Hippocampal formation (tissue), 2 donors: Measurements from ENCODE around the gene ZNF692.
"Not testable (repeated sequence)": the region's sequence is repeated elsewhere in the genome, so short reads cannot be mapped to it uniquely, and the experiment has no call there.

Source experiments
- DNase-seq, 2 donors: peaks; one replicate each; lab custom pipeline; 2025; lab: John Stamatoyannopoulos, UW

The ZNF692 gene, protein sequence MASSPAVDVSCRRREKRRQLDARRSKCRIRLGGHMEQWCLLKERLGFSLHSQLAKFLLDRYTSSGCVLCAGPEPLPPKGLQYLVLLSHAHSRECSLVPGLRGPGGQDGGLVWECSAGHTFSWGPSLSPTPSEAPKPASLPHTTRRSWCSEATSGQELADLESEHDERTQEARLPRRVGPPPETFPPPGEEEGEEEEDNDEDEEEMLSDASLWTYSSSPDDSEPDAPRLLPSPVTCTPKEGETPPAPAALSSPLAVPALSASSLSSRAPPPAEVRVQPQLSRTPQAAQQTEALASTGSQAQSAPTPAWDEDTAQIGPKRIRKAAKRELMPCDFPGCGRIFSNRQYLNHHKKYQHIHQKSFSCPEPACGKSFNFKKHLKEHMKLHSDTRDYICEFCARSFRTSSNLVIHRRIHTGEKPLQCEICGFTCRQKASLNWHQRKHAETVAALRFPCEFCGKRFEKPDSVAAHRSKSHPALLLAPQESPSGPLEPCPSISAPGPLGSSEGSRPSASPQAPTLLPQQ

DNA sequence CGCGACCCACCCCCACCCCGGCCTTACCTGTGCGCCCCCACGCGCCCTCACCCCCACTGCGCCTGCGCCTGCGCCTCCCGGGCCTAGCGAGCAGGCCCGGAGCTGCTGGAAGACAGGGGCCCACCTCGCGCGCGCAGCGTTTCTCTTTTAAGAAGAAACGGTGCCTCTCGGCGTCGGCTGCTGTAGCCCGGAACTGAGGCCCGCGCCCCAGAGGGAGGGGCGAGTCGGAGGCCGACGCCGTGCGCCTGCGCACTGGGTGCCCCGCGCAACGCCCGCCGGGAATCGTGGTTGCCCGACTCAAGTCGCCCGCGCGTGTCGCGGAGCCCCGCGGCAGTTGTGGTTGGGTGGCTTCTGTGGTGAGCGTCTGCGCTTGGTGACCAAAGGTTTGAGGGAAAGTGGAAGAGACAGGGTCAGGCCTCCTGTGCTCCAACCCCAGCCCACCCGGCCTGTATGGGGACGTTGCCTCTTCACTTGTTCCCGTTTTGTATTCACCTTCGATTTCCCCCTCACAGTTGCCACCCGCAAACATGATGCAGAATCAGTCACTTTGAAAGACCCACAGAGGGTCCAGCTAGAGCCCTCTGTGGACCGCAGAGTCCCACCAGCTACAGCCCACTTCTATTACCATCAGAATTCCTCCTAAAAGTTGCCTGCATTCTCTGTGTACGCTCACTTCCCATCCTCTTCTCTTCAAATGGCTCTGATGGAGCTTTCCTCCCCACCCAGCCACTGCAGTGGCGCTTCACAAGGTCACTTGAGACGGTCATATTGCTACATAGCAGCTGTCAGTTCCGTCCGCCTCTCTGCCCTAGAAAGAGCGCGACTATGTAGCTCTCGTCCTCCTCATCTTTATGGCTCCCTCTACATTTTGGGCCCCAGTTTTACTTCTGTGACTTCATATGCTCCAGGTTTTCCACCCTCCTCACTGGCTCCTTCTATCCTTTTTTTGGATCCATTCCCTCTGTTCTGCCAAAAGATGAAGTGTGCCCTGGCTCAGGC is at the start of gene ZNF692:
ZNF692 (minus strand) TSS at position 195 of the 999 bp plus-strand sequence. CDS start 776 bp downstream, outside the sequence.
- peak; percentile 92 to 93 for DNase-seq

DNA sequence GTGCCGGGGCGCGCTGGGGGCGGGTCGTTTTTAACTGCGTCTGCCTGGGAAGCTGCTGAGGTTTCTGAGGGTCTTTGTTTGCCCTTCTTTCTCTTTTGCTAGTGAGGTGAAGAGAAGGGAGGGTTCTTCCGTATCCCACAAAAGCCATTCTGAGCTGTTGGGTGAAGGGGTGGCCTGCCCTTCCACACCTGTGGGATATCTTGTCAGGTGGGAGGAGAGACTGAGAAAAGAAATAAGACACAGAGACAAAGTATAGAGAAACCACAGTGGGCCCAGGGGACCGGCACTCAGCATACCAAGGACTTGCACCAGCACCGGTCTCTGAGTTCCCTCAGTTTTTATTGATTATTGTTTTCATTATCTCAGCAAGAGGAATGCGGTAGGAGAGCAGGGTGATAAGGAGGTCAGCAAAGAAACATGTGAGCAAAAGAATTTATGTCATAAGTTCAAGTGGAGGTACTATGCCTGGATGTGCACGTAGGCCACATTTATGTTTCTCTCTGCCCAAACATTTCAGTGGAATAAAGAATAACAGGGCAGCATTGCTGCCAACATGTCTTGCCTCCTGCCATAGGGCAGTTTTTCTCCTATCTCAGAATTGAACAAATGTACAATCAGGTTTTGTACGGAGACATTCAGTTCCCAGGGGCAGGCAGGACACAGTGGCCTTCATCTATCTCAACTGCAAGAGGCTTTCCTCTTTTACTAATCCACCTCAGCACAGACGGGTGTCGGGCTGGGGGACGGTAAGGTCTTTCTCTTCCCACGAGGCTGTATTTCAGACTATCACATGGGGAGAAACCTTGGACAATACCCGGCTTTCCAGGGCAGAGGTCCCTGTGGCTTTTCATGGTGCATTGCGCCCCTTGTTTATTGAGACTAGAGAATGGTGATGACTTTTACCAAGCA is 48.1 kb upstream of the ZNF692 start:
- DNase-seq = no peak

DNA sequence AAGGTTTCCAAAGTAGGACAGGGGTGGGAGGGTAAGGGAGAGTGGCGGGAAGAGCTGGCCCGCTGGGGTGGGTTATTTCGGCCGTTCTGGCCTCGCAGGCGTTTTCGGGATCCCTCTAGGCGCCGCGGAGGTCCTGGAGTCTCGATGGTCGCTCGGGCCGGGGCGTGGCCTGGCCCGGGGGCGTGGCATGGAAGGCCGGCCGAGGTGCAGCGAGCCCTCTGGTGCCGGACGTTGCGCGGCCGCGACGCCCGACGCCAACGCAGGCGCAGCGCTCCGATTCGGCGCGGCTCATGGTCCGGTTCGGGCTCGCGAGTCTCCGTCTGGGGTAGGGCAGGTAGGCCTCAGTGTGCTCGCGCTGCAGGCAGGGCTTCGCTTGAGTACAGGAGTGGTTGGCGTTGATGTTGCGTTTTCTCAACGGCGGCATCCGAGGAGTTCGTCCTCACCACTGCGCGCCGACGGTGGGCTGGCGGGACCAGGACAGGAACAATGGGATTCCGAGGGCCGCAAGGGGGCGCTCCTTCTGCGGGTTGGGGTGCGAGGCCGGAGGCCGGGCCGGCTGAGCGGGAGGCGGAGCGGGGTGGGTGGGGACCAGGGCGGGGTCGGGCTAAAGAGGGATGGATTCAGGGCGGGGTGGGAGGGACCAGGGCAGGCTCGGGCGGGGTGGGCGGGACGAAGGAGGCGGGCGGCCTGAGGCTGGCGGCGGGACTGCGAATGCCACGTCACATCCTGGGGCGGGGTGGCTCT is 47.3 kb upstream of the ZNF692 start, which contains the start of gene PGBD2:
PGBD2 (plus strand) TSS at position 227 of the 744 bp plus-strand sequence. CDS start 7,628 bp downstream, outside the sequence.
- peak; percentile 93 to 95 for DNase-seq

DNA sequence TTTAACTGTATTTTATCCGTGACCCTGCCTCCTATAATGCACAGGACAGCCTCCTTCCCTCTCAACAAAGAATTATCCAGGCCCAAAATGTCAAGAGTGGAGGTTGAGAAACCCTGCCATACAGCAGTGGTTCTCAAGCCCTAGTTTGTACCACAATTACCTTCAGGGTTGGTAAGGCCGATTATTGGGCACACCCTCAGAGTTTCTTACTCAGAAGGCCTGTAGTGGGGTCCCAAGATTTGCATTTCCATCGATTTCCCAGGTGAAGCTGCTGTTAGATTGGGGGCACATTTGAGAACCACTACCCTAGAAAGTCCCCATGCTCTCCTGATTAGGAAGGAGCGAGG is 46.8 kb upstream of the ZNF692 start:
- DNase-seq = no peak

DNA sequence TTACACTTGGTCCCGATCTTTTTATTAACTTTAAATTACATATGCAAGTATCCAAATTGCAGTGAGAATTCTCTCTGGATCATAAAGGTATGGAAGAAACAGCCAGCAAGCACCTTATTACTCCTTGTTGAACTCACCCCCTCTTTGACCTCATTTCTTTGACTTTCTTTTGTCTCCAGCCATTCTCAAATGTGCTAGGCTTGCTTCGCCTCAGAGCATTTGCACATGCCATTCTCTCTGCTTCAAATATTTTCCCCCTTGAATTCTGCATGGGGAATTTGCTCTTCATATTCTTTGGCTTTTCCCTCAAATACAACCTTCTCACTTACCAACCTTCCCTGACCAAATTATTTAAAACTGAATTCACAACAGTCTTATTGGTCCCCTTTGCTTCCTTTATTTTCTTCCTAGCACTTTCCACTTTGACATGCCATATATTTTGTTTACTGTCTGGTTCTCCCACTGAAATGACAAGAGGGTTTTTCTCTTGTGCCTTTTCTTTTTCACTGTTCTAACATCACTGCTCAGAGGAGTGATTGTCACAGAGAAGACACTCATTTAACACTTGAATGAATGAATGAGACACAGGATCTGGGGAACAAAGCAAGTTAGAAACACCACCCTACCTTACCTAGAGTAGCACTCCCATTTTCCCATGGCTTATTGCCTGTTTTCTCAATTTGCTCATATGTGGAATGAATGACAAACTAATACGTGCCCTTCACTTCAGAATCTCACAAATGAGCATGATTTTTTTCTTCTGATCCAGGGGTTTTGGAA is 45.7 kb upstream of the ZNF692 start:
- DNase-seq = no peak

DNA sequence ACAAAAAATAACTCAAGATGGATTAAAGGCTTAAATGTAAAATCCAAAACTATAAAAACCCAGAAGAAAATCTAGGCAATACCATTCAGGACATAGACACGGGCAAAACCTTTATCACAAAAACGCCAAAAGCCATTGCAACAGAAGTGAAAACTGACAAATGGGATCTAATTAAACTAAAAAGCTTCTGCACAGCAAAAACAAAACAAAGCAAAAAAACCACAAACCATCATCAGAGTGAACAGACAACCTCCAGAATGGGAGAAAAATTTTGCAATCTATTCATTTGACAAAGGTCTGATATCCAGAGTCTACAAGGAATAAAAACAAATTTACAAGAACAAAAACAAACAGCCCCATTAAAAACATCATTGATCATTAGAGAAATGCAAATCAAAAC is 42.7 kb upstream of the ZNF692 start:
- no peak for DNase-seq

DNA sequence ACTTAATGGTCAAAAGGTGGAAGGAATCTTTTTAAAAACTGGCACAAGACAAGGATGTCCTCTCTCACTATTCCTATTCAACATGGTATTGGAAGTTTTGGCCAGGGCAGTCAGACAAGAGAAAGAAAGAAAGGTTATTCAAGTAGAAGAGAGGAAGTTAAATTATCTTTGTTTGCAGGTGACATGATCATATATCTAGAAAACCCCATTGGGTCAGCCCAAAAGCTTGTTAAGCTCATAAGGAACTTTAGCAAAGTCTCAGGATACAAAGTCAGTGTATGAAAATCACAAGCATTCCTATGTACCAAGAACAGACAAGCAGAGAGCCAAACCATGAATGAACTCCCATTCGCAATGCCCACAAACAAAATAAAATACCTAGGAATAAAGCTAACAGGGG is 41.8 kb upstream of the ZNF692 start:
- DNase-seq = no peak

DNA sequence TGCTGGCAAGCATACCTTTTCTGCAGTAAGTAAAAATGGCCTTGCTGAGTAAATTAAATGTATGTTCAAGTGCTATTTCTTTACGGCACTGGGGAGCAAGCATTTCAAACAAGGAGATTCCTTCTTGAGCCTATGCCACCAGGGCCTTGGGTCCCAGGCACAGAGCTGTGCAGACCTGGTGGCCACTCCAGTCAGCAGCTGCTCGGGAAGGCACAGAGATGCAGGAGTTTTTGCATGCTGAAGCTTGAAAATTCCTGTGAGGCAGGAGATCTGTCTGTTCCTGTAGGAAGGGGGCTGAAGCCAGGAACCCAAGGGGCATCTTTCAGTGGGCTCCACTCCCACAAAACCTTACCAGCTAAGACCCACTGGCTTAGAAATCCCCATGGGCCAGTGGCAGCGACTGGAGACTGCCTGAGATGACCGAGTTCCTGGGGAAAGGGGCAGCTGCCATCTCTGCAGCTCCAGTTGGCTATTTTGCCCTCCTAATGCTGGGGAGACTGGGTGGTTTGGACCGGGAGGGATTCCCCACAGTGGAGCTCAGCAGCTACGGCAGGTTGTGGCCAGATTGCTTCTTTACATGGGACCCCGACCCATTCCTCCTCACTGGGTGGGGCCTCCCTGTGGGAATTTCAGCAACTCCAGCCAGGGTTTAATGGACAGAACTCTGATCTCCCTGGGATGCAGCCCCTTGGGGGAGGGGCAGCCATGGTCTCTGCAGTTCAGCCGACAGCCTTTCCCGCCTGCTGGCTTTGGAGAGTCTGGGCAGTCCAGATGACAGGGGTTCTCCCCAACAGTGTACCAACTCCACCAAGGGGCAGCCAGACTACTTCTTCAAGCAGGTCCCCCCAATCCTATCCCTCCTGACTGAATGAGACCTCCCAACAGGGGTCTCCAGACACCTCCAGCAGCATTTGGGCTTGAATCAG is 38.8 kb upstream of the ZNF692 start:
- DNase-seq = no peak

DNA sequence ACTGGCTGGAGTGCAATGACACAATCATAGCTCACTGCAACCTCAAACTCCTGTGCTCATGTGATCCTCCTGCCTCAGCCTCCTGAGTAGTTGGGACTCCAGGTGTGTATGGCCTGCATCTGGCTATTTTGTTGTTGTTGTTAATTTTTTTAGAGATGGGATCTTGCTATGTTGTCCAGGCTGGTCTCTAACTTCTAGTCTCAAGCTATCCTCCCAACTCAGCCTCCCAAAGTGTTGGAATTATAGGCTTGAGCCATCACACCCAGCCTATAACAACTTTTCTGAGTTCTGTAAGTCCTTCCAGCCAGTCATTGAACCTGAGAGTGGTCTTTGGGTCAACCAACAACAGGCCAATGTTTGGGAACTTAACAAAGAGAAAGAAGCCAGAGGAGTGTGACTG is 36.0 kb upstream of the ZNF692 start:
- DNase-seq = no peak

DNA sequence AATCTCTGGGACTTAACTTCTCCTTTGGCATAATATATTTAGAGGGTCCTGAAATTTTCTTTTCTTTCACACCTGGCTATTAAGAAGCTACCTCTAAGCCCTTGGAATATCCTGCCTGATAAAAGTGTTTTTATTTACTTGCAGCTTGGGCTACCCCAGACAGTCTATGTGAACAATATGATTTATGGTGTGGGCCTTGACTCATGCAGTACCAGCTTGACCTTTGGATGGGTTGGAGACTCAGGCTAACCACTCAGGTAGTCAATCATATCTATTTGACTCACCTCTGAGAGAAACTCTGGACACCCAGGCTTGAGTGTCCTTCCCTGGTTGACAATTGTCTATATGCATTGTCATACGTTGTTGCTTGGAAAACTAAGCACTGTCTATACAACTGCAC is 33.7 kb upstream of the ZNF692 start:
- no peak for DNase-seq

DNA sequence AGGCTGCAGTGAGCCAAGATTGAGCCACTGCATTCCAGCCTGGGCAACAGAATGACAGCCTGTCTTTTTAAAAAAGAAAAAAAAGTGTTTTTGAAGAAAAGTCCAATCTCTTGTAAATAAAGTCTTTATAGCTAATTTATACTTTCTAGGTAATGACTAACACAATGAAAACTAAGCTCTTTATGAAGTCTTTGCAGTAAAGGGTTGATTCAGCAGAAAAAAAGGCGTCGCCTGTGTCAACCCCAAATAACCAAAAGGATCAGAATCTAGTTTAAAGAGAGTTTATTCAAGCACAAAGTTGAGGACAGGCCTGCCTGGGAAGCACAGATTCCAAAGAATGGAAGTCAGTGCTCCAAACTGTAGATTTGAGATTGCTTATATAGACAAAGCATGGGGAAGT is 32.9 kb upstream of the ZNF692 start:
- DNase-seq = no peak

DNA sequence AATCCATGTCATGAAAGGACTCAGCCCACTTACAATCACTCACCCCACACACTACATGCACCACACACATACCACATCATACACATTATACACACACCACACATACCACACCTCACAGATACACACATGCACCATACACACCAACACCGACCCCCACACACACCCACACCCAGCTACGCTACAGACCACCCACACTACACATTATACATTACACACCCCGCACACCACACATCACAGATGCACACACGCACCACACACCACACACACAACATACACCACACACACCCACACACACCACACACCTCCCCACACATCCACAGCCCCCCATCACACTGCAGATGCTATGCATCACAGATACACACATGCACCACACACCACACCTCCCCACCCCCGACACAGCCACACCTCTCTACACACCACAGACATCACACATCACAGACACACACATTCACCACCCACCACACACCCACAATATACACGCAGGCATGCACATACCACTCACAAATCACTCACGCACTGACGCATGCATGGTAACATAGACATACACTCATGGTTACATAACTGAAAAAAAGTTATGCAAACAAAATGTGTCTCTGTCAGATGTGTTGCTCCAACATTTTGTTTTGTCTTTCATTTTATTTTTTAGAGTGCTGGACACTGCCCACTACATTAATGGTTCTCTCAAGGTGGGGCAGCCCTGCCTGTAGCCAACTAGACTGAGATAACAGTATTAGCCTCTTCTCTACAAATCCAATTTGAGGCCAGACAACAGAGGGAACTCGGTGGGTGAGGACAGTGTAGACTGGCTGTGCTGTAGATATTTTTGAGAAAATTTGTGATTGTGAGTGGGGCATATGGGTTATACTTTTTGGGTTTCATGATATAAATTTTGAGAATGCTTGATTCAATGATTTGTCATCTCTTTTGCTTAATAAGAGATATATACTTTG is 31.9 kb upstream of the ZNF692 start:
- no peak for DNase-seq

DNA sequence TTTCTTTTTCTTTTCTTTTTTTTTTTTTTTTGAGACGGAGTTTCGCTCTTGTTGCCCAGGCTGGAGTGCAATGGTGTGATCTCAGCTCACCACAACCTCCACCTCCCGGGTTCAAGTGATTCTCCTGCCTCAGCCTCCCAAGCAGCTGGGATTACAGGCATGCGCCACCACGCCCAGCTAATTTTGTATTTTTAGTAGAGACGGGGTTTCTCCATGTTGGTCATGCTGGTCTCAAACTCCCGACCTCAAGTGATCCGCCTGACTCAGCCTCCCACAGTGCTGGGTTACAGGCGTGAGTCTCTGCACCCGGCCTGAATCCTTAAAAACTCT is 31.0 kb upstream of the ZNF692 start:
- not testable (repeated sequence) for DNase-seq

DNA sequence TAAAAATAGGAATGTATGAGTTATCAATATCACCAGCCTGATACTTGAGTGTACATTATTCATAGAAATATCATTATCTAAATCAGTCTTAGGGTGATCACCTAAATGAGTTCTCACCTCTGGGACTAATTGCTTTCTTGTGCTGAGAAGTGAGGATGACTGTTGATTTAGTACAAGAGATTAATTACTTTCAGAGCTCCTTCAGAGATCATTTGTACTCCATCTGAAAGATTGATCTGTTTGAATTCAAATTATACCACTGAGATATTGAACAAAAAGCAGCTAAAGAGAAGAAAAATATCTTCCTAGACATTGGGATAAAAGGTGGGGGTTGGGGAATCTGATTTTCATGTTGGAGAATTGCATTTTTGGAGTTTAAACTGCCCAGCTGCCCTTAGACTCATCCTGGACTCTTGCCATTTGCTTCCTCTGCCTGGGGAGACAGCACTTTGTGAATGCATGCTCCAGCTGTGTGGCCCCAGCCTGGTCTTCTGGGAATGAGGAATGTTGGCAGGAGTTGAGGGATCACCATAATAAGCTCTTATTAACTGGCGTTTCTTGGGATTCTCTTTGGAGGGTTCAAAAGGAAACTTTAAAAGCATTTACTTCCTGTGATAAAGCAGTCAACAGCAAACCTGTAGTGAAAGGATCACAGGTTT is 27.5 kb upstream of the ZNF692 start:
- no peak for DNase-seq

DNA sequence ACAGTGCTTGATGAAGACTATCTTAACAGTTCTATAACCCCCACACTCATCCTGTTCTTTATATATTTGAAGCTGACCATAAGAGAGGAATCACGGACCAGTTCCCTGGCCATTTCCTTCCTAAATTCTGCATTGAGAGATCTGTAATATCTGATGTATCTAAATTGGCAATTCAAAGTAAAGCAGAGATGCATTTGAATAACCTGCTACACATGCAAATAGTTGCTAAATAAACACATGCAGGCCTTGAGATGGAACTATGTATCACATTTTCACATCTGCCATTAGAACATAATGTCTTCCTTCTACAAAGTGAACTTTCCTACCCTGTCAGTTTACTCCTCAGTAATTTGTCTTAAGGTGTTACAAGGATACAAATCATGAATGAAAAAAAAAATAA is 26.8 kb upstream of the ZNF692 start:
- no peak for DNase-seq

DNA sequence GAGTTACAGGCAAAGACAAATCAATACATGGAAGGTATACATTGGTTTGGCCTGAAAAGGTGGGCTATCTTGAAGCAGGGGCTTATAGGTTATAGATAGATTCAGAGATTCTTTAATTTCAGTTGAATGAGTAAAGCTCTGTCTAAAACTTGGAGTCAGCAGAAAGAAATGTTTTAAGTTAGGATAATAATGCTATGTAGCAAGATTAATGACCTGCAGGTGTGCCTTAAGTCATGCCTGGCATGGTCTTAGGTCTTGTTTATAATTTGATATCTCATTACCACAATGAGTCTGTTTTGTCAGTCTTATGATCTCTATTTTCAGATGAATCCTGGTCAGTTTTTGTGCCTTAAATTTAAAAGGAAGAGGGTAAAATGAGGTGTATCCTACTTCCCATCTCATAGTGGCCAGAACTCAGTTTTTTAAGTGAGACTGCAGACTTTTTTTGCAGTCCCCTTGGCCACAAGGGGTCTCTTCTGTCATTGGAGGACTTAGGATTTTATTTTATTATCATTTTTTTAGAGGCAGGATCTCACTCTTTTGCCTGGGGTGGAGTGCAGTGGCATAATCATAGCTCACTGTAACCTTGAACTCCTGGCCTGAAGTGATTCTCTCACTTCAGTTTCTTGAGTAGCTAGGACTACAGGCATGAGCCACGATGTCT is 25.9 kb upstream of the ZNF692 start:
- no peak for DNase-seq

DNA sequence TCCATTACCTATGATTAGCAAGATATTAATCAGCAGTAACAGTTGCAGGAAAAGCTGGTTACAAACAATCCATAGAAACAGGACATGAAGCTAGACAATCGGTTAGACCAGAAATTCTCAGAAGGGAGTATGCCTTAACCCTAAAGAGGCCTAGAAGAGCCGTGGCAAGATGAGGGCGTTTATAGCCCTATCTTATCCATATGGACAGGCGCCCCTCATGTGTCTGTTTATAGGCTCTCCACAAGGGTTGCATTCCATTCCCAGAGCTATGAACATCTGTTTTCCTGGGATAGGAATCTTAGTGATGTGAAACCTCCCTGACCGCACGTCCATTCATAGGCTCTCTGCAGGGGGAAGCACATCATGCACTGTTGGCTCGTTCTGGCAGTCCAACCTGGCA is 23.5 kb upstream of the ZNF692 start:
- not testable (repeated sequence) for DNase-seq
